ENCODE data around the gene AKNA. TPM values are rescaled to one million over a fixed set of nuclear protein-coding genes. Genes with fewer than 3 reads are reported as not detected.

Gene AKNA
- total and polyA plus RNA-seq, 7 experiments from 2014 or later: 20.5 to 403 (median 347) TPM

GRCh38 chr9:114400219-114400618 is 12.4 kb upstream of the AKNA start:
- intact Hi-C loops (cut with micrococcal nuclease): no loop called here
- Histone ChIP-seq H3K4me1 (ENCODE audit: control insufficient read depth in 2 of 2, insufficient read depth in 2 of 2, low read length in 2 of 2) (peaks cover 16 to 24% of the 10 kb centered on the region in 2 donors), H3K27me3 (ENCODE audit: control insufficient read depth in 2 of 2, insufficient read depth in 2 of 2, low read length in 2 of 2) (no peaks in the 10 kb centered on the region), H3K36me3 (ENCODE audit: control insufficient read depth in 2 of 3, insufficient read depth in 3 of 3, low read length in 3 of 3) (peaks cover 0 to 3% (median 0%) of the 10 kb centered on the region in 3 experiments), H3K27ac (ENCODE audit: low read depth, low read length) (no peak overlapping the region), H3K4me3 (ENCODE audit: low read length) (no peak overlapping the region), H3K9me3 (ENCODE audit: control insufficient read depth in 2 of 3, low read length in 3 of 3) (no peaks in the 10 kb centered on the region)
- DNase-seq (no peak), ATAC-seq (no peak)
- H3K4me1 Mint-ChIP-seq: peaks cover 22 to 29% (median 25%) of the 10 kb centered on the region in 7 donors
- no peaks in the 10 kb centered on the region for H3K9me3 Mint-ChIP-seq
- H3K27me3 Mint-ChIP-seq: no peaks in the 10 kb centered on the region
- H3K4me3 Mint-ChIP-seq: no peak overlapping the region
- peak overlapping the region in 4 of 9 donors; percentile 28 to 46 (median 36) for H3K27ac Mint-ChIP-seq
- peaks cover 0 to 10% (median 0%) of the 10 kb centered on the region in 5 donors for H3K36me3 Mint-ChIP-seq
- POLR2A ChIA-PET: interaction anchor here (1.0 to 33.2 kb wide), 6 partner anchors 15 to 220 kb away, joined by 3 to 978 read pairs (median 4); no protein-coding TSS in a partner anchor
- CTCF ChIA-PET: interaction anchor here (0.7 to 2.3 kb wide), 4 partner anchors 12 to 253 kb away, joined by 3 to 12 read pairs (median 4); partner anchors contain the start of gene AKNA

GRCh38 chr9:114399381-114399780 is 11.6 kb upstream of the AKNA start:
- Histone ChIP-seq H3K27ac (ENCODE audit: low read depth, low read length) (no peak overlapping the region), H3K9me3 (ENCODE audit: control insufficient read depth in 2 of 3, low read length in 3 of 3) (no peaks in the 10 kb centered on the region), H3K4me1 (ENCODE audit: control insufficient read depth in 2 of 2, insufficient read depth in 2 of 2, low read length in 2 of 2) (peaks cover 22 to 31% of the 10 kb centered on the region in 2 donors), H3K4me3 (ENCODE audit: low read length) (no peak overlapping the region), H3K36me3 (ENCODE audit: control insufficient read depth in 2 of 3, insufficient read depth in 3 of 3, low read length in 3 of 3) (peaks cover 0 to 3% (median 0%) of the 10 kb centered on the region in 3 experiments), H3K27me3 (ENCODE audit: control insufficient read depth in 2 of 2, insufficient read depth in 2 of 2, low read length in 2 of 2) (no peaks in the 10 kb centered on the region)
- ATAC-seq (no peak), DNase-seq (no peak)
- Mint-ChIP-seq H3K4me1 (peaks cover 31 to 37% (median 33%) of the 10 kb centered on the region in 7 donors), H3K36me3 (peaks cover 0 to 14% (median 0%) of the 10 kb centered on the region in 5 donors), H3K4me3 (peak overlapping the region in 4 of 10 donors; percentile 5 to 96 (median 54)), H3K9me3 (no peaks in the 10 kb centered on the region), H3K27ac (peak overlapping the region in 3 of 9 donors; percentile 36 to 58 (median 51)), H3K27me3 (no peaks in the 10 kb centered on the region)
- ChIA-PET CTCF (interaction anchor here (0.6 to 2.3 kb wide), 6 partner anchors 11 to 275 kb away, joined by 3 to 12 read pairs (median 4); partner anchors contain the start of gene AKNA), POLR2A (interaction anchor here (0.6 to 33.2 kb wide), 8 partner anchors 10 to 193 kb away, joined by 3 to 978 read pairs (median 4); no protein-coding TSS in a partner anchor)
- intact Hi-C loops (cut with micrococcal nuclease): loop anchor here (2.0 to 5.0 kb wide), 2 partner anchors 37 to 51 kb away; no protein-coding TSS in a partner anchor

- Histone ChIP-seq H3K9me3 (ENCODE audit: control insufficient read depth in 2 of 3, low read length in 3 of 3) (no peaks in the 10 kb centered on the region), H3K36me3 (ENCODE audit: control insufficient read depth in 2 of 3, insufficient read depth in 3 of 3, low read length in 3 of 3) (peaks cover 0 to 3% (median 0%) of the 10 kb centered on the region in 3 experiments), H3K27ac (ENCODE audit: low read depth, low read length) (peak overlapping the region; percentile 97), H3K27me3 (ENCODE audit: control insufficient read depth in 2 of 2, insufficient read depth in 2 of 2, low read length in 2 of 2) (no peaks in the 10 kb centered on the region), H3K4me3 (ENCODE audit: low read length) (peak overlapping the region; percentile 98), H3K4me1 (ENCODE audit: control insufficient read depth in 2 of 2, insufficient read depth in 2 of 2, low read length in 2 of 2) (peaks cover 26 to 44% of the 10 kb centered on the region in 2 donors)
- POLR2A ChIA-PET: interaction anchor here (0.6 to 33.2 kb wide), 6 partner anchors 14 to 1120 kb away, joined by 3 to 978 read pairs (median 4); partner anchors contain the start of gene AKNA
- ATAC-seq (peak; percentile 94), DNase-seq (peak; percentile 91 to 96 (median 94))
- Mint-ChIP-seq H3K27ac (peak overlapping the region; percentile 88 to 99 (median 97)), H3K4me1 (peaks cover 40 to 48% (median 46%) of the 10 kb centered on the region in 7 donors), H3K4me3 (peak overlapping the region; percentile 86 to 99 (median 96)), H3K36me3 (peaks cover 0 to 18% (median 0%) of the 10 kb centered on the region in 5 donors), H3K27me3 (no peaks in the 10 kb centered on the region), H3K9me3 (no peaks in the 10 kb centered on the region)
- intact Hi-C loops (cut with micrococcal nuclease): loop anchor here (1.0 to 5.0 kb wide), 10 partner anchors 10 to 531 kb away; partner anchors contain the start of genes ATP6V1G1 (in 2 of the 2) and WHRN (in 2 of the 2)
- CTCF ChIA-PET: interaction anchor here (1.1 to 2.3 kb wide), 4 partner anchors 7 to 255 kb away, joined by 4 to 6 read pairs (median 5); partner anchors contain the start of gene AKNA
Observed at GRCh38 chr9:114397848-114398605, 10.2 kb upstream of the AKNA start.

DNA sequence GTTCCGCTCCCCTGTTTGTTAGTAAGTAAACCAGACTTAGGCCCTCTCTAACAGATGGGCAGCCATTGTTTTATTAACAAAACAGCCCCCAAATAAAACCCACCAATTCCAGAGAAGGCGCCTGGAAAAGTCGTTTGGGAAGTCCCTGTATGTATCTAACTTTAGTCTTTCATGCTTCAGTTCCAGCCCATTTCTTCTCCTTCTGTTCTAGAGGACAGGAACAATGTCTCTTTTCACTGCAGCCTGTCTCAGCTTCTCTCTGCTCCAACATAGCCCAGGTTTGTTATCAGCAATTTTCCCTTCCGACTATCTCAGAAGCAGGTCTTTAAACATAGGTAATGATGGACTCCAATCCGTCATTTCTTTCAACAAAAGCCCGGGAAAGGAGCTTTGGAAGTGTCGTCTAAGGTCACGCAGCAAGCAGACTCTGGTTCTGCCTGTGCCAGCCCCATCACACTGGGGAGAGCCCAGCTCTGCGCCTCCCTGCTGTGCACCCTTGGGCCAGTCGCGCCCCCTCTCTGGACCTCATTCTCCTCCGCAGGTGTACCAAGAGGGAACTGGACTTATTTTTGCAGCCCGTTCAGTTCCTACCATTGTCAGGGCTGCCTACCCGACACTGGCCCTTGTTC is 9.6 kb upstream of the AKNA start:
- no peaks in the 10 kb centered on the region for H3K9me3 Mint-ChIP-seq
- peaks cover 0 to 22% (median 0%) of the 10 kb centered on the region in 5 donors for H3K36me3 Mint-ChIP-seq
- H3K27ac Mint-ChIP-seq: peak overlapping the region; percentile 88 to 99 (median 97)
- H3K4me3 Mint-ChIP-seq: peak overlapping the region; percentile 86 to 99 (median 96)
- Histone ChIP-seq H3K9me3 (ENCODE audit: control insufficient read depth in 2 of 3, low read length in 3 of 3) (no peaks in the 10 kb centered on the region), H3K4me1 (ENCODE audit: control insufficient read depth in 2 of 2, insufficient read depth in 2 of 2, low read length in 2 of 2) (peaks cover 32 to 51% of the 10 kb centered on the region in 2 donors), H3K27me3 (ENCODE audit: control insufficient read depth in 2 of 2, insufficient read depth in 2 of 2, low read length in 2 of 2) (no peaks in the 10 kb centered on the region), H3K4me3 (ENCODE audit: low read length) (peak overlapping the region; percentile 98), H3K36me3 (ENCODE audit: control insufficient read depth in 2 of 3, insufficient read depth in 3 of 3, low read length in 3 of 3) (peaks cover 0 to 3% (median 0%) of the 10 kb centered on the region in 3 experiments), H3K27ac (ENCODE audit: low read depth, low read length) (peak overlapping the region; percentile 97)
- H3K27me3 Mint-ChIP-seq: no peaks in the 10 kb centered on the region
- CTCF ChIA-PET: interaction anchor here (0.8 to 1.5 kb wide), 5 partner anchors 8 to 256 kb away, joined by 4 to 6 read pairs (median 5); partner anchors contain the start of gene TMEM268
- POLR2A ChIA-PET: interaction anchor here (0.6 to 33.2 kb wide), 7 partner anchors 14 to 1119 kb away, joined by 3 to 978 read pairs (median 3); partner anchors contain the start of gene AKNA
- peaks cover 47 to 55% (median 53%) of the 10 kb centered on the region in 7 donors for H3K4me1 Mint-ChIP-seq
- ATAC-seq: no peak
- DNase-seq: no peak
- intact Hi-C loops (cut with micrococcal nuclease): loop anchor here (1.0 to 5.0 kb wide), 2 partner anchors 9 to 35 kb away; no protein-coding TSS in a partner anchor

GRCh38 chr9:114396558-114397218 is 8.9 kb upstream of the AKNA start:
- Mint-ChIP-seq H3K4me3 (peak overlapping the region; percentile 86 to 99 (median 96)), H3K9me3 (no peaks in the 10 kb centered on the region), H3K27me3 (no peaks in the 10 kb centered on the region), H3K27ac (peak overlapping the region; percentile 88 to 99 (median 97)), H3K36me3 (peaks cover 0 to 24% (median 0%) of the 10 kb centered on the region in 5 donors), H3K4me1 (peaks cover 50 to 62% (median 60%) of the 10 kb centered on the region in 7 donors)
- ChIA-PET CTCF (interaction anchor here (0.8 to 3.2 kb wide), 7 partner anchors 9 to 257 kb away, joined by 4 to 26 read pairs (median 5); partner anchors contain the start of genes AKNA and TMEM268), POLR2A (interaction anchor here (0.9 to 33.2 kb wide), 9 partner anchors 9 to 532 kb away, joined by 3 to 978 read pairs (median 3); partner anchors contain the start of gene AKNA)
- H3K4me1 ChIP-seq (ENCODE audit: control insufficient read depth in 2 of 2, insufficient read depth in 2 of 2, low read length in 2 of 2): peaks cover 36 to 57% of the 10 kb centered on the region in 2 donors
- H3K4me3 ChIP-seq (ENCODE audit: low read length): peak overlapping the region; percentile 98
- no peak for DNase-seq
- peaks cover 0 to 3% (median 0%) of the 10 kb centered on the region in 3 experiments for H3K36me3 ChIP-seq (ENCODE audit: control insufficient read depth in 2 of 3, insufficient read depth in 3 of 3, low read length in 3 of 3)
- no peaks in the 10 kb centered on the region for H3K27me3 ChIP-seq (ENCODE audit: control insufficient read depth in 2 of 2, insufficient read depth in 2 of 2, low read length in 2 of 2)
- intact Hi-C loops (cut with micrococcal nuclease): loop anchor here (1.0 to 5.0 kb wide), 2 partner anchors 8 to 34 kb away; no protein-coding TSS in a partner anchor
- H3K9me3 ChIP-seq (ENCODE audit: control insufficient read depth in 2 of 3, low read length in 3 of 3): no peaks in the 10 kb centered on the region
- peak overlapping the region; percentile 97 for H3K27ac ChIP-seq (ENCODE audit: low read depth, low read length)
- no peak for ATAC-seq

Measured in naive thymus-derived CD4-positive, alpha-beta T cell (primary cell).